PC-3 (cell line): ENCODE measurements around the gene PITPNB.

Experiments used
- CTCF ChIP-seq: fragments of 300-600 bp; sonication (generic); conservative IDR thresholded peaks from 2 replicates; pipeline ENCODE4 v1.5.1; 2017; ENCODE audit warnings: antibody characterized with exemption, low read depth, mild to moderate bottlenecking, low read length
- EZH2 ChIP-seq: fragments of 300-600 bp; sonication (generic); IDR thresholded peaks from one replicate; pipeline ENCODE4 v1.6.1; 2017; ENCODE audit warnings: antibody characterized with exemption, mild to moderate bottlenecking, low read length; ENCODE audit not compliant: unreplicated experiment
- EZH2phosphoT487 ChIP-seq: fragments of 300-600 bp; sonication (generic); IDR thresholded peaks from 2 replicates; pipeline ENCODE4 v1.6.1; 2018; ENCODE audit warnings: mild to moderate bottlenecking, antibody characterized with exemption, low read length, borderline replicate concordance

- TF ChIP-seq CTCF (no peak), EZH2 (no peak), EZH2phosphoT487 (no peak)
Measured at GRCh38 chr22:27927608-27928007, 8.6 kb upstream of the PITPNB start.
